GM18505 (cell line): Measurements from ENCODE around the gene TMTC4.
"Not testable (repeated sequence)": the region's sequence is repeated elsewhere in the genome, so short reads cannot be mapped to it uniquely, and the experiment has no call there.

Experiments
- ATAC-seq: cut with Tn5 transposase; IDR thresholded peaks from one replicate; pipeline ENCODE4 v1.9.1; 2021; ENCODE audit not compliant: unreplicated experiment
- POLR2A ChIP-seq: IDR thresholded peaks from 4 replicates; pipeline ENCODE4 v1.6.1; 2011; ENCODE audit warnings: borderline replicate concordance; ENCODE audit not compliant: insufficient read depth, insufficient read length; ENCODE audit errors: extremely low read depth

The TMTC4 gene

GRCh38 chr13:100633461-100633860 lies 41.1 kb downstream of the TMTC4 start:
- no peak for ATAC-seq
- no peak for TF ChIP-seq POLR2A

GRCh38 chr13:100630555-100630954 lies 44.0 kb downstream of the TMTC4 start:
- no peak for TF ChIP-seq POLR2A
- ATAC-seq = no peak

GRCh38 chr13:100627120-100627519 lies 47.5 kb downstream of the TMTC4 start:
- no peak for TF ChIP-seq POLR2A
- no peak for ATAC-seq

GRCh38 chr13:100625447-100625846 lies 49.1 kb downstream of the TMTC4 start:
- ATAC-seq = no peak
- TF ChIP-seq POLR2A = no peak

GRCh38 chr13:100620792-100621191 lies 53.8 kb downstream of the TMTC4 start:
- TF ChIP-seq POLR2A = no peak
- ATAC-seq = no peak

GRCh38 chr13:100619940-100620339 lies 54.7 kb downstream of the TMTC4 start:
- ATAC-seq = no peak
- no peak for TF ChIP-seq POLR2A

GRCh38 chr13:100618897-100619296 lies 55.7 kb downstream of the TMTC4 start:
- not testable (repeated sequence) for ATAC-seq

GRCh38 chr13:100613031-100613430 lies 61.6 kb downstream of the TMTC4 start:
- TF ChIP-seq POLR2A = no peak

GRCh38 chr13:100611678-100612492 lies 62.7 kb downstream of the TMTC4 start:
- no peak for TF ChIP-seq POLR2A
- no peak for ATAC-seq

More at GRCh38 chr13:100613031-100613430, 61.6 kb downstream of the TMTC4 start:
- no peak for ATAC-seq

- TF ChIP-seq POLR2A = no peak
- ATAC-seq = peak; percentile 46
These were observed 63.9 kb downstream of the TMTC4 start for GRCh38 chr13:100610391-100611347.

- no peak for TF ChIP-seq POLR2A
- peak; percentile 85 for ATAC-seq
These were observed 65.7 kb downstream of the TMTC4 start for GRCh38 chr13:100608906-100609305.

GRCh38 chr13:100608489-100608888 lies 66.1 kb downstream of the TMTC4 start:
- no peak for ATAC-seq
- TF ChIP-seq POLR2A = no peak

- no peak for TF ChIP-seq POLR2A
- ATAC-seq = no peak
These were observed 69.5 kb downstream of the TMTC4 start for GRCh38 chr13:100604918-100605710.
